Activated T-cell treated with anti-CD3 and anti-CD28 coated beads, Interleukin-2, amount 50 U/mL, for 48 hours (primary cell): ENCODE results near the gene IER2.

Source experiments
- DNase-seq, 2 experiments: peaks; one replicate each; pipeline ENCODE4 v3.0.0-alpha.2; 2020

The IER2 gene

DNA sequence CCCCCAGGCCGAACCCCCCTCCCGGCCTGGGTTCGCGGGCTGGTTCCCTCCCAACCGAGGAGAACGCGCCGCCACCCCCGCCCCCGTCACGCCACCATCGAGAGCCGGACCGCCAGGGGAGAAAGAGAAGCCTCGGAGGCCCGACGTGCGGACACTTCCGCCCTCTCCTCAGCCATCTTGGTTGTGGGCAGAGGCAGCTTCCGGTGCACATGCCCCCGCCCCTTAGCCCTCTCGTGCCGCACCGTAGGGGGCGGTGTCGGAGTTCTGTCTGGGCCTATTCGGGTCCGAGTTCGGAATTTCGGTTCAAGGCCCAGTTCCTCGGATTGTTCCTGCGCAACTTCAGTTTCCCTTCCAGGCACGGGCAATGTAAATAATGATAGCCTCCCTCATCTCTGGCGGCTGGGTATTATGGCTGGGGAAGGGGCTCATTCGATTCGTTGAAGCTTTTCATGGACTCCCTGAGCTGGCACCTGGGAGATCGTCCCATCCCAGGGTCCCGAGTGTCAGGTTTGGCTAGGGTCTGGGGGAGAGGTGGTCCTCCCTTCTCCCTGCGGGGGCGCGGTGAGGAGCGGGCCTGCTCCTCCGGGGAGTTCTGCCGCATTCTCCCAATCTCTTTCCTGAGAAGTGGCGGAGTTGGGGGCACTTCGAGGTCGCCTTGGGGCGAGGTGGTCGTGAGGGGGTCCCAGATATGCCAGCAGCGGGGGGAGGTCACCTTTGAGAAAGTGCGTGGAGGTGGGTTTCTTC is at the start of gene IER2, which contains the start of gene STX10:
Gene IER2 (plus strand): TSS at position 225 of the 744 bp plus-strand sequence. CDS start 2,776 bp downstream, outside the sequence.
Gene STX10 (minus strand): TSS at position 189 of the 744 bp plus-strand sequence. CDS start 202 bp downstream, outside the sequence.
- DNase-seq = peak; percentile 94 to 95

DNA sequence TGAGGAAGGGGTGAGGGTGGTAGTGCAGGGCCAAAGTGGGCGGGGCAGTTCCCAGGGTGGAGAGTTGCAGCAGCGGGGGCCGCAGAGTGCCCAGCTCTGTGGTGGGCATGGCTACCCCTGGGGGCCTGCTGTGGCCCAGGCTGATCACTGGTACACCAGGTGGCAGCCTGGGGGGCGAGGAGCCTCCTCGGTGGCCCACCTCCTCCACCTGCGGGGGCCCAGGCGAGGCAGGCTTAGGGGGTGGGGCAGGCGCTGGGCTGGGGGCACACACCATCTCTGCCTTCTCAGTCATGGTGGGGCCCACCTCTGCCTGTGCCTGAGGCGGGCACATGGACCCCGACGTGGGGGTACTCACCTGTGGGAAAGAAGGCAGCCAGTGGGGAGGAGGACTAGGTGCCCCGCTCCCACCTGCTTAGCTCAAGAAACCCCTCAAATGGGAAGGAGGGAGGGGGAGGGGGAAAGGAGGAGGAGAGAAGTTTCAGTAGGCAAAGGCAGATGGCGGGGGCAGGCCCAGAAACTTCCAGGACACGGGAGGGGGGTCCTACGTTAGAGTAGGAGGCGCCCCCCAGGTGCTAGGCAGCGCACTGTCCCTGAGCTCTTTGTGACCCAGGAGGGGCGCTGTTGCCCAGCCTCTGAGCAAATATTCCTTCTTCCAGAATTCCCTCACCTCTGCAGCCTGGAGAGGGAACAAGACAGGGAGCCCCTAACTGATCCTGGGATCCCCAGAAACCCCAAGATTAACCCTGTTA is 49.2 kb upstream of the IER2 start:
- DNase-seq = no peak

- DNase-seq = no peak
These were observed 48.4 kb upstream of the IER2 start for GRCh38 chr19:13101590-13102415.

DNA sequence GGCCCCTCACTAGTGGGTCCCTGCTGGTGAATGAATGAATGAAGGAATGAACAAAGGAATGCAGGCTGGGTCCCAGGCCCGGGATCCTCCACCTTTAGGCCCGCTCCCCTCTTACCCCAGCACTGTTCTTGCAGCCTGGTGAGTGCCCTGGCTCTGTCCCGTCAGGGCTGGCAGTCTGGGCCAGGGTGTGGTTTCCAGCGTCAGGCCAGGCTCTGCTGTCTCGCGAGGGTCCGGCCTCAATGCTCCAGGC is 47.9 kb upstream of the IER2 start:
- peak in 1 of 2 experiments; percentile 41 for DNase-seq

GRCh38 chr19:13102666-13103580 is 47.3 kb upstream of the IER2 start, which contains the start of gene LYL1:
Gene LYL1 (minus strand): TSS chr19:13102858. CDS start chr19:13101171, 1,687 bp downstream.
- DNase-seq = peak; percentile 49 to 66

GRCh38 chr19:13103581-13104359 is 46.4 kb upstream of the IER2 start:
- DNase-seq = peak in 1 of 2 experiments; percentile 39

GRCh38 chr19:13104360-13104847 is 45.8 kb upstream of the IER2 start:
- peak; percentile 83 to 86 for DNase-seq

- DNase-seq = peak; percentile 57 to 61
These were observed 45.1 kb upstream of the IER2 start for GRCh38 chr19:13104848-13105711.

GRCh38 chr19:13109361-13110098 is 40.7 kb upstream of the IER2 start:
- no peak for DNase-seq

DNA sequence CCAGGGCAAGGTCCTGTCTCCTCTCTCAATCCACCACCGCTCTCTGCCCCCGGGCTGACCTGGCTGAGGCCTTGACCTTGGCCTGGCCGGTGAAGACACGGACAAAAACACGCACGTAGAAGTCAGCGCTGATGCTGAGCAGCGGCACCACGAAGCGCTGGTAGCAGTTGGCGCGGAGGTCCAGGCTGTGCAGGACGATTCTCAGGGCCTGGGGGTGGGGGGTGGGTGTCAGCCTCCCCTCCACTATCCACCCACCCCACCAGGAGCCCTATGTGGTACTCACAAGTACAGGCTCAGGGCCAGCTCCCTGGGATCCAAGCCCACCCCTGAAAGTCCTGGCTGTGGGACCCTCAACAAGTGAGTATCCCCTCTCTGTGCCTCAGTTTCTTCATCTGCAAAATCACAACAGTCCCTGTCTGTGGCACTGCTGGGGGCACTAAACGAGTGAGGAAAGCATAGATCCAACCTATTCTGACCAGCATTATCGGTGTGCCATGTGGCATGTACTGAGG is 40.1 kb upstream of the IER2 start:
- no peak for DNase-seq

GRCh38 chr19:13112555-13112954 is 37.7 kb upstream of the IER2 start:
- no peak for DNase-seq

- DNase-seq = no peak
These were observed 34.3 kb upstream of the IER2 start for GRCh38 chr19:13115936-13116281.

- peak; percentile 95 to 96 for DNase-seq
These were observed 33.7 kb upstream of the IER2 start, which contains the start of gene TRMT1 for GRCh38 chr19:13116282-13117175. Gene TRMT1 (minus strand): TSS chr19:13116740. CDS start chr19:13116399, 341 bp downstream.

DNA sequence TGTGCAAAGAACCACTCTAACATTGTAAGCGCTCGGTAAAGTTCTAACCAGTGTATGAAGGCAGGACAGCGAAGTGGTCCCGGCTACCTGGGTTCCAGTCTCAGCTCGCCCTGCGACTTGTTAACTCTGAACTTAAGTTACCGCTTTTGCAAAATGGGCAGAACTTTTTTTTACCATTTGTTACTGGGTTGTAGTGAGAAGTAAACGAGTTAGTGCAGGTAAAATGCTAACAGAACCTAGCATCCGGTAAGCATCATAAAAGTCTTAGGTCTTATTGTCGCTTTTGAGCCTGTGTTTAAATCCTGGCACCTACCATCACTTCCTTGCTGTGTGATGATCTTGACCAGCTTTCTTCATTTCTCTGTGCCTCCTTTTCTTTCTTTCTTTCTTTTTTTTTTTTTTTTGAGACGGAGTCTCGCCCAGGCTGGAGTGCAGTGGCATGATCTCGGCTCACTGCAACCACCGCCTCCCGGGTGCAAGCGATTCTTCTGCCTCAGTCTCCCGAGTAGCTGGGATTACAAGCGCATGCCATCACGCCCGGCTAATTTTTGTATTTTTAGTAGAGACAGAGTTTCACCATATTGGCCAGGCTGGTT is 32.9 kb upstream of the IER2 start:
- peak in 1 of 2 experiments; percentile 33 for DNase-seq

GRCh38 chr19:13117772-13118423 is 32.3 kb upstream of the IER2 start, which contains the start of gene NACC1:
Gene NACC1 (plus strand): TSS chr19:13118264. CDS start chr19:13135208, 16,944 bp downstream.
- DNase-seq = peak; percentile 91 to 95

- DNase-seq = peak in 1 of 2 experiments; percentile 65
These were observed 31.6 kb upstream of the IER2 start for GRCh38 chr19:13118424-13119193.
